Measurements from ENCODE around the gene GPER1.

DNA sequence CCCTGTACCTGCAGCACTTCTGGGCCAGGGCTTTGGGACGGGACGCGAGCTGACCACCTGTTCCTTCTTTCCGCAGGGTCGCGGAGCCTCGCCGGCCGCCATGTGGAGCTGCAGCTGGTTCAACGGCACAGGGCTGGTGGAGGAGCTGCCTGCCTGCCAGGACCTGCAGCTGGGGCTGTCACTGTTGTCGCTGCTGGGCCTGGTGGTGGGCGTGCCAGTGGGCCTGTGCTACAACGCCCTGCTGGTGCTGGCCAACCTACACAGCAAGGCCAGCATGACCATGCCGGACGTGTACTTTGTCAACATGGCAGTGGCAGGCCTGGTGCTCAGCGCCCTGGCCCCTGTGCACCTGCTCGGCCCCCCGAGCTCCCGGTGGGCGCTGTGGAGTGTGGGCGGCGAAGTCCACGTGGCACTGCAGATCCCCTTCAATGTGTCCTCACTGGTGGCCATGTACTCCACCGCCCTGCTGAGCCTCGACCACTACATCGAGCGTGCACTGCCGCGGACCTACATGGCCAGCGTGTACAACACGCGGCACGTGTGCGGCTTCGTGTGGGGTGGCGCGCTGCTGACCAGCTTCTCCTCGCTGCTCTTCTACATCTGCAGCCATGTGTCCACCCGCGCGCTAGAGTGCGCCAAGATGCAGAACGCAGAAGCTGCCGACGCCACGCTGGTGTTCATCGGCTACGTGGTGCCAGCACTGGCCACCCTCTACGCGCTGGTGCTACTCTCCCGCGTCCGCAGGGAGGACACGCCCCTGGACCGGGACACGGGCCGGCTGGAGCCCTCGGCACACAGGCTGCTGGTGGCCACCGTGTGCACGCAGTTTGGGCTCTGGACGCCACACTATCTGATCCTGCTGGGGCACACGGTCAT lies 30.3 kb upstream of the GPER1 start:
- TF ChIP-seq POLR2A (IDR thresholded peaks at IDR 0.05; ENCODE audit: borderline replicate concordance, extremely low read depth, insufficient read depth, insufficient read length): no peak
- TF ChIP-seq, protein P1, sequence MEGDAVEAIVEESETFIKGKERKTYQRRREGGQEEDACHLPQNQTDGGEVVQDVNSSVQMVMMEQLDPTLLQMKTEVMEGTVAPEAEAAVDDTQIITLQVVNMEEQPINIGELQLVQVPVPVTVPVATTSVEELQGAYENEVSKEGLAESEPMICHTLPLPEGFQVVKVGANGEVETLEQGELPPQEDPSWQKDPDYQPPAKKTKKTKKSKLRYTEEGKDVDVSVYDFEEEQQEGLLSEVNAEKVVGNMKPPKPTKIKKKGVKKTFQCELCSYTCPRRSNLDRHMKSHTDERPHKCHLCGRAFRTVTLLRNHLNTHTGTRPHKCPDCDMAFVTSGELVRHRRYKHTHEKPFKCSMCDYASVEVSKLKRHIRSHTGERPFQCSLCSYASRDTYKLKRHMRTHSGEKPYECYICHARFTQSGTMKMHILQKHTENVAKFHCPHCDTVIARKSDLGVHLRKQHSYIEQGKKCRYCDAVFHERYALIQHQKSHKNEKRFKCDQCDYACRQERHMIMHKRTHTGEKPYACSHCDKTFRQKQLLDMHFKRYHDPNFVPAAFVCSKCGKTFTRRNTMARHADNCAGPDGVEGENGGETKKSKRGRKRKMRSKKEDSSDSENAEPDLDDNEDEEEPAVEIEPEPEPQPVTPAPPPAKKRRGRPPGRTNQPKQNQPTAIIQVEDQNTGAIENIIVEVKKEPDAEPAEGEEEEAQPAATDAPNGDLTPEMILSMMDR (IDR thresholded peaks at IDR 0.05 in 2 of 3, conservative IDR thresholded peaks at IDR 0.05 in 1 of 3; ENCODE audit: borderline replicate concordance in 1 of 3, insufficient read depth in 1 of 3, low read depth in 2 of 3, low read length in 2 of 3): no peak
- TF ChIP-seq, protein P2, sequence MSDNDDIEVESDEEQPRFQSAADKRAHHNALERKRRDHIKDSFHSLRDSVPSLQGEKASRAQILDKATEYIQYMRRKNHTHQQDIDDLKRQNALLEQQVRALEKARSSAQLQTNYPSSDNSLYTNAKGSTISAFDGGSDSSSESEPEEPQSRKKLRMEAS (IDR thresholded peaks at IDR 0.05): no peak
- no peak for TF ChIP-seq CEBPB (IDR thresholded peaks at IDR 0.05; ENCODE audit: low read depth)
- no peak for TF ChIP-seq POLR2AphosphoS5 (IDR thresholded peaks at IDR 0.05; ENCODE audit: low read depth, low read length)
- no peak for TF ChIP-seq SIN3A (IDR thresholded peaks at IDR 0.05; ENCODE audit: low read depth)
- no peak for TF ChIP-seq YY1 (IDR thresholded peaks at IDR 0.05; ENCODE audit: extremely low read depth, insufficient replicate concordance, low read depth, low read length)
- TF ChIP-seq ZNF274 (IDR thresholded peaks at IDR 0.05; ENCODE audit: low read depth, low read length): no peak
- no peak for TF ChIP-seq ZFX (IDR thresholded peaks at IDR 0.05)
- TF ChIP-seq EZH2 (IDR thresholded peaks at IDR 0.05): no peak
- TF ChIP-seq CBX3 (IDR thresholded peaks at IDR 0.05; ENCODE audit: low read depth): no peak
